Keratinocyte (primary cell): ENCODE measurements around the gene OSGEP. TPM values are rescaled to one million over a fixed set of nuclear protein-coding genes. Genes with fewer than 3 reads are reported as not detected.
"Not testable (repeated sequence)": the region's sequence is repeated elsewhere in the genome, so short reads cannot be mapped to it uniquely, and the experiment has no call there.

ENCODE experiments used
- DNase-seq: peaks from one replicate; pipeline ENCODE4 v3.0.0-alpha.2; 2011; ENCODE audit warnings: low read depth, missing footprints, low spot score
- FAIRE-seq: peaks from 2 replicates; lab custom pipeline; 2011; peaks lifted over from hg19 to GRCh38; lab: Jason Lieb, UNC
- H2AFZ ChIP-seq: 2 replicates; pipeline ENCODE4 v1.6.0; 2012; ENCODE audit warnings: low read length, control low read depth, inconsistent platforms; ENCODE audit not compliant: control insufficient read depth
- H3K27ac ChIP-seq: 2 replicates; pipeline ENCODE4 v1.5.1; 2011; ENCODE audit warnings: low read length; ENCODE audit not compliant: control insufficient read depth, insufficient read depth
- H3K27me3 ChIP-seq: 3 replicates; pipeline ENCODE4 v1.6.0; 2011; ENCODE audit warnings: low read length; ENCODE audit not compliant: control insufficient read depth, insufficient read depth; ENCODE audit errors: extremely low read depth
- H3K36me3 ChIP-seq, 2 experiments: 2 replicates in 1 of 2; 3 replicates in 1 of 2; pipeline ENCODE4 v1.5.1; 2011; ENCODE audit warnings: low read length in 2 of 2, mild to moderate bottlenecking in 1 of 2; ENCODE audit not compliant: control insufficient read depth in 2 of 2, insufficient read depth in 2 of 2; ENCODE audit errors: extremely low read depth in 1 of 2
- H3K4me1 ChIP-seq: 3 replicates; pipeline ENCODE4 v1.5.1; 2011; ENCODE audit warnings: low read length; ENCODE audit not compliant: control insufficient read depth, insufficient read depth; ENCODE audit errors: extremely low read depth
- H3K4me2 ChIP-seq: 3 replicates; pipeline ENCODE4 v1.6.0; 2011; ENCODE audit warnings: low read depth, low read length; ENCODE audit not compliant: control insufficient read depth, insufficient read depth; ENCODE audit errors: extremely low read depth
- H3K4me3 ChIP-seq, 3 experiments: fragments of 200-600 bp in 1 of 3; sonication (generic) in 1 of 3; 2 replicates in 2 of 3; 3 replicates in 1 of 3; pipeline ENCODE4 v1.5.1; 2011 to 2016; ENCODE audit warnings: low read length in 3 of 3, mild to moderate bottlenecking in 3 of 3, control low read depth in 2 of 3, inconsistent platforms in 1 of 3, low read depth in 1 of 3, mixed read lengths in 1 of 3, mixed run types in 1 of 3, moderate library complexity in 1 of 3; ENCODE audit not compliant: control insufficient read depth in 2 of 3, insufficient read depth in 2 of 3; ENCODE audit errors: extremely low read depth in 1 of 3
- H3K79me2 ChIP-seq: 2 replicates; pipeline ENCODE4 v1.6.0; 2012; ENCODE audit warnings: low read length; ENCODE audit not compliant: control insufficient read depth, insufficient read depth
- H3K9ac ChIP-seq: 3 replicates; pipeline ENCODE4 v1.6.0; 2011; ENCODE audit warnings: low read length; ENCODE audit not compliant: control insufficient read depth, insufficient read depth; ENCODE audit errors: extremely low read depth
- H3K9me1 ChIP-seq: 3 replicates; pipeline ENCODE4 v1.6.0; 2011; ENCODE audit warnings: low read length; ENCODE audit not compliant: control insufficient read depth, insufficient read depth; ENCODE audit errors: extremely low read depth
- H3K9me3 ChIP-seq: 2 replicates; pipeline ENCODE4 v1.5.1; 2012; ENCODE audit warnings: low read depth, low read length; ENCODE audit not compliant: control insufficient read depth
- H4K20me1 ChIP-seq: 3 replicates; pipeline ENCODE4 v1.6.0; 2011; ENCODE audit warnings: low read length; ENCODE audit not compliant: control insufficient read depth, insufficient read depth; ENCODE audit errors: extremely low read depth
- EZH2 ChIP-seq: IDR thresholded peaks from one replicate; pipeline ENCODE4 v1.6.1; 2012; ENCODE audit warnings: inconsistent platforms, mild to moderate bottlenecking, low read length, moderate library complexity
- dilution Hi-C: fragments of 300-500 bp; cut with MboI; formaldehyde crosslinking; loops from one replicate; pipeline ENCODE4 v1.7.0; 2020; ENCODE audit warnings: low sequenced_read_pairs; ENCODE audit not compliant: extremely low pct_ligation_motif_present
- polyA plus RNA-seq, 5 experiments: library from polyadenylated mRNA; depleted of rRNA in 3 of 5; stranded (reverse) in 3 of 5; stranded (forward) in 1 of 5; unstranded in 1 of 5; fragments of >200 nt; gene quantifications; 1 replicate in 1 of 5; 2 replicates in 3 of 5; 3 replicates in 1 of 5; pipeline versions ENCODE4 v1.2.1 to v1.2.3, GENCODE V29; 2011 to 2012; ENCODE audit warnings: missing spikeins in 2 of 5, low read depth in 1 of 5, low replicate concordance in 1 of 5
- TF ChIP-seq, protein P1 (sequence below), 3 experiments: IDR thresholded peaks in 1 of 3; conservative IDR thresholded peaks in 1 of 3; optimal IDR thresholded peaks in 1 of 3; 2 replicates in 2 of 3; 3 replicates in 1 of 3; pipeline versions ENCODE3 to v1.5.1; 2011; ENCODE audit warnings: low read length in 3 of 3, mild to moderate bottlenecking in 3 of 3, moderate library complexity in 2 of 3, control low read depth in 1 of 3, inconsistent platforms in 1 of 3; ENCODE audit not compliant: insufficient read depth in 2 of 3; ENCODE audit errors: extremely low read depth in 1 of 3

Gene OSGEP
- polyA plus RNA-seq, 1 donor (not counting 4 experiments of a cell fraction or from before 2014, with no cell fraction given) = 34.5 TPM

DNA sequence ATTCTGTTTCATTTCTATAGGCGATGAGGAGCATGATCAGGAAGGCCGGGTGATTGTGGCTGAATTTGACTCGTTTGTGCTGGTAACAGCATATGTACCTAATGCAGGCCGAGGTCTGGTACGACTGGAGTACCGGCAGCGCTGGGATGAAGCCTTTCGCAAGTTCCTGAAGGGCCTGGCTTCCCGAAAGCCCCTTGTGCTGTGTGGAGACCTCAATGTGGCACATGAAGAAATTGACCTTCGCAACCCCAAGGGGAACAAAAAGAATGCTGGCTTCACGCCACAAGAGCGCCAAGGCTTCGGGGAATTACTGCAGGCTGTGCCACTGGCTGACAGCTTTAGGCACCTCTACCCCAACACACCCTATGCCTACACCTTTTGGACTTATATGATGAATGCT, 2.4 kb upstream of the OSGEP start:
- dilution Hi-C loops = no loop called here
- H3K4me2 ChIP-seq = no peak overlapping the region

GRCh38 chr14:20455355-20456300, 1.0 kb upstream of the OSGEP start:
- peak overlapping the region; percentile 75 for H3K4me2 ChIP-seq
- TF ChIP-seq, protein P1, sequence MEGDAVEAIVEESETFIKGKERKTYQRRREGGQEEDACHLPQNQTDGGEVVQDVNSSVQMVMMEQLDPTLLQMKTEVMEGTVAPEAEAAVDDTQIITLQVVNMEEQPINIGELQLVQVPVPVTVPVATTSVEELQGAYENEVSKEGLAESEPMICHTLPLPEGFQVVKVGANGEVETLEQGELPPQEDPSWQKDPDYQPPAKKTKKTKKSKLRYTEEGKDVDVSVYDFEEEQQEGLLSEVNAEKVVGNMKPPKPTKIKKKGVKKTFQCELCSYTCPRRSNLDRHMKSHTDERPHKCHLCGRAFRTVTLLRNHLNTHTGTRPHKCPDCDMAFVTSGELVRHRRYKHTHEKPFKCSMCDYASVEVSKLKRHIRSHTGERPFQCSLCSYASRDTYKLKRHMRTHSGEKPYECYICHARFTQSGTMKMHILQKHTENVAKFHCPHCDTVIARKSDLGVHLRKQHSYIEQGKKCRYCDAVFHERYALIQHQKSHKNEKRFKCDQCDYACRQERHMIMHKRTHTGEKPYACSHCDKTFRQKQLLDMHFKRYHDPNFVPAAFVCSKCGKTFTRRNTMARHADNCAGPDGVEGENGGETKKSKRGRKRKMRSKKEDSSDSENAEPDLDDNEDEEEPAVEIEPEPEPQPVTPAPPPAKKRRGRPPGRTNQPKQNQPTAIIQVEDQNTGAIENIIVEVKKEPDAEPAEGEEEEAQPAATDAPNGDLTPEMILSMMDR (optimal IDR thresholded peaks at IDR 0.05 in 1 of 3, IDR thresholded peaks at IDR 0.05 in 1 of 3, conservative IDR thresholded peaks at IDR 0.05 in 1 of 3; ENCODE audit: extremely low read depth in 1 of 3, insufficient read depth in 2 of 3, low read length in 3 of 3) = no peak
- TF ChIP-seq EZH2 = no peak
- dilution Hi-C loops = no loop called here
- H2AFZ ChIP-seq = peak overlapping the region; percentile 98
- H3K36me3 ChIP-seq = peaks cover 23 to 25% of the 10 kb centered on the region in 2 experiments
- peak overlapping the region; percentile 100 for H3K9ac ChIP-seq
- H3K9me1 ChIP-seq = no peaks in the 10 kb centered on the region
- H3K4me3 ChIP-seq = peak overlapping the region; percentile 76 to 92 (median 77)
- DNase-seq = no peak
- peaks cover 18% of the 10 kb centered on the region for H3K4me1 ChIP-seq
- peak overlapping the region; percentile 100 for H3K27ac ChIP-seq
- FAIRE-seq = peak; percentile 43
- H3K79me2 ChIP-seq = peaks cover 53% of the 10 kb centered on the region
- H3K27me3 ChIP-seq = no peaks in the 10 kb centered on the region
- peaks cover 3% of the 10 kb centered on the region for H4K20me1 ChIP-seq
- no peaks in the 10 kb centered on the region for H3K9me3 ChIP-seq

More for the DNA sequence above, 2.4 kb upstream of the OSGEP start:
- no peak overlapping the region for H3K4me3 ChIP-seq
- H2AFZ ChIP-seq = no peak overlapping the region
- peaks cover 21% of the 10 kb centered on the region for H3K4me1 ChIP-seq
- no peaks in the 10 kb centered on the region for H3K9me3 ChIP-seq
- H3K9ac ChIP-seq = peak overlapping the region; percentile 100
- peak overlapping the region; percentile 100 for H3K27ac ChIP-seq
- no peak for FAIRE-seq
- peaks cover 57% of the 10 kb centered on the region for H3K79me2 ChIP-seq
- H4K20me1 ChIP-seq = peaks cover 3% of the 10 kb centered on the region
- no peaks in the 10 kb centered on the region for H3K27me3 ChIP-seq
- no peak for DNase-seq
- TF ChIP-seq, protein P1 (optimal IDR thresholded peaks at IDR 0.05 in 1 of 3, IDR thresholded peaks at IDR 0.05 in 1 of 3, conservative IDR thresholded peaks at IDR 0.05 in 1 of 3; ENCODE audit: extremely low read depth in 1 of 3, insufficient read depth in 2 of 3, low read length in 3 of 3) = no peak
- TF ChIP-seq EZH2 = no peak
- H3K9me1 ChIP-seq = no peaks in the 10 kb centered on the region
- peaks cover 23 to 25% of the 10 kb centered on the region in 2 experiments for H3K36me3 ChIP-seq

DNA sequence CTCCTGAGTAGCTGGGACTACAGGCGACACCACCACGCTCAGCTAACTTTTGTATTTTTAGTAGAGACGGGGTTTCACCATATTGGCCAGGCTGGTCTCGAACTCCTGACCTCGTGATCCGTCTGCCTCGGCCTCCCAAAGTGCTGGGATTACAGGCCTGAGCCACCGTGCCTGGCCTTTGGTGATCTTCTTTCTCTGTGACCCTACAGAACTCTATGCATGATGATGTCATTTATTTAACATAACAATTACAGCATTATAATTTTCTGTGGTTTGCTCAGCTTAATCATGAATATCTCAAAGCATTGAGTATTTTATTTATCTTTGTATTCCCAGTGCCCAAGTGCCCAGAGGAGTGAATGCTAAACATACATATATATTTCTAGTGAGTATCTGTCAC, 1.8 kb downstream of the OSGEP start:
- H2AFZ ChIP-seq, H3K4me2 ChIP-seq, H3K9me3 ChIP-seq, H3K4me3 ChIP-seq, H3K27me3 ChIP-seq, H3K9me1 ChIP-seq, H4K20me1 ChIP-seq, H3K27ac ChIP-seq, dilution Hi-C loops, DNase-seq, H3K9ac ChIP-seq, FAIRE-seq: not testable (repeated sequence)
- peaks cover 14 to 17% of the 10 kb centered on the region in 2 experiments for H3K36me3 ChIP-seq
- peaks cover 11% of the 10 kb centered on the region for H3K4me1 ChIP-seq
- peaks cover 35% of the 10 kb centered on the region for H3K79me2 ChIP-seq
